Adipose tissue (tissue), 3 donors: ENCODE data around the gene ABHD17A. TPM values are rescaled to one million over a fixed set of nuclear protein-coding genes. Genes with fewer than 3 reads are reported as not detected.

Experiments
- H3K27ac ChIP-seq: one replicate; pipeline ENCODE4 v1.5.1; 2013; ENCODE audit warnings: low read depth, low read length
- WGBS, 3 donors: extraction: QIAGEN DNeasy Blood & Tissue Kit; methylation state at CpG; one replicate each; pipeline ENCODE4 v1.1.7; 2013; 5-methylcytosine and 5-hydroxymethylcytosine counted together
- polyA plus RNA-seq, 3 donors: library from polyadenylated mRNA; stranded (reverse); fragments of 200-250 nt; gene quantifications; one replicate each; pipeline ENCODE4 v1.2.3, GENCODE V29; 2013
- donor health status: healthy with polysubstance abuse.
- donor health status: Bipolar disorder and iron deficiency.
- donor health status: healthy.

ABHD17A gene
- polyA plus RNA-seq, 3 donors, result 46.1 to 92.9 (median 59.2) TPM

GRCh38 chr19:1833540-1833939 is 51.8 kb downstream of the ABHD17A start:
- H3K27ac ChIP-seq, result no peak overlapping the region
- WGBS, 3 donors, result 46 to 70% (median 62%) methylated on average over 13 to 15 of the region's 15 CpGs

GRCh38 chr19:1832046-1832663 is 53.1 kb downstream of the ABHD17A start:
- H3K27ac ChIP-seq, result no peak overlapping the region
- 87 to 95% (median 90%) methylated on average over 26 of the region's 26 CpGs for WGBS, 3 donors

GRCh38 chr19:1830978-1831377 is 54.3 kb downstream of the ABHD17A start:
- no peak overlapping the region for H3K27ac ChIP-seq
- 79 to 91% (median 84%) methylated on average over 11 of the region's 11 CpGs for WGBS, 3 donors

GRCh38 chr19:1830568-1830967 is 54.7 kb downstream of the ABHD17A start:
- 85 to 91% (median 87%) methylated on average over 15 of the region's 15 CpGs for WGBS, 3 donors
- no peak overlapping the region for H3K27ac ChIP-seq

- 86 to 95% (median 89%) methylated on average over 11 of the region's 11 CpGs for WGBS, 3 donors
- H3K27ac ChIP-seq, result no peak overlapping the region
Observed at GRCh38 chr19:1829958-1830357, 55.3 kb downstream of the ABHD17A start.

- no peak overlapping the region for H3K27ac ChIP-seq
- 91 to 94% (median 92%) methylated on average over 41 to 57 of the region's 57 CpGs for WGBS, 3 donors
Observed at GRCh38 chr19:1828279-1829238, 56.7 kb downstream of the ABHD17A start.

- 90 to 94% (median 93%) methylated on average over 38 to 41 of the region's 41 CpGs for WGBS, 3 donors
Observed at GRCh38 chr19:1827566-1828278, 57.6 kb downstream of the ABHD17A start.

More at GRCh38 chr19:1827566-1828278, 57.6 kb downstream of the ABHD17A start:
- no peak overlapping the region for H3K27ac ChIP-seq

Other genes starting within 250 kb of the ABHD17A start
- 10 to 100 TPM; 23.3 to 28.8 (median 26.2) TPM for gene TCF3, start 232.9 kb downstream of the ABHD17A start, polyA plus RNA-seq
- not detected for gene ONECUT3, start 132.0 kb downstream of the ABHD17A start, polyA plus RNA-seq
- gene ATP8B3, start 73.2 kb downstream of the ABHD17A start, polyA plus RNA-seq, result 1 to 10 TPM in 1 of 3 donors, under 1 TPM in 2; 0.33 to 1.8 (median 0.80) TPM
- gene REXO1, start 37.0 kb downstream of the ABHD17A start, polyA plus RNA-seq, result 10 to 100 TPM; 11.0 to 29.2 (median 23.5) TPM
- 10 to 100 TPM in 1 of 3 donors, 1 to 10 TPM in 2; 3.7 to 14.4 (median 9.8) TPM for gene KLF16, start 21.9 kb downstream of the ABHD17A start, polyA plus RNA-seq
- gene ADAT3, start 19.9 kb upstream of the ABHD17A start, polyA plus RNA-seq, result 1 to 10 TPM; 2.2 to 4.2 (median 4.2) TPM
- 10 to 100 TPM; 18.7 to 29.2 (median 24.0) TPM for gene SCAMP4, start 19.9 kb upstream of the ABHD17A start, polyA plus RNA-seq
- gene CSNK1G2, start 55.7 kb upstream of the ABHD17A start, polyA plus RNA-seq, result 10 to 100 TPM; 24.6 to 73.9 (median 42.8) TPM
- 10 to 100 TPM; 32.5 to 57.5 (median 47.4) TPM for gene BTBD2, start 130.2 kb upstream of the ABHD17A start, polyA plus RNA-seq
- gene MKNK2, start 165.7 kb upstream of the ABHD17A start, polyA plus RNA-seq, result 100 to 1,000 TPM; 175 to 226 (median 190) TPM
- gene MOB3A, start 210.8 kb upstream of the ABHD17A start, polyA plus RNA-seq, result 10 to 100 TPM; 10.1 to 35.7 (median 28.6) TPM
- 10 to 100 TPM in 2 of 3 donors, 1 to 10 TPM in 1; 6.5 to 18.7 (median 17.0) TPM for gene IZUMO4, start 211.4 kb upstream of the ABHD17A start, polyA plus RNA-seq